Ishikawa (cell line): ENCODE measurements around the gene AP4E1.

Source experiments
- CEBPB ChIP-seq: IDR thresholded peaks from 2 replicates; pipeline ENCODE4 v1.6.1; 2012
- CREB1 ChIP-seq: IDR thresholded peaks from 2 replicates; pipeline ENCODE4 v1.6.1; 2012; ENCODE audit warnings: low read depth
- EGR1 ChIP-seq: IDR thresholded peaks from 2 replicates; pipeline ENCODE4 v1.6.1; 2012
- EP300 ChIP-seq: IDR thresholded peaks from 2 replicates; pipeline ENCODE4 v1.6.1; 2012; ENCODE audit warnings: borderline replicate concordance
- FOXM1 ChIP-seq: IDR thresholded peaks from 2 replicates; pipeline ENCODE4 v1.6.1; 2012; ENCODE audit warnings: low read depth, borderline replicate concordance
- NFIC ChIP-seq: IDR thresholded peaks from 2 replicates; pipeline ENCODE4 v1.6.1; 2012
- RAD21 ChIP-seq: IDR thresholded peaks from 2 replicates; pipeline ENCODE4 v1.6.1; 2012; ENCODE audit warnings: low read depth
- TAF1 ChIP-seq: IDR thresholded peaks from 2 replicates; pipeline ENCODE4 v1.6.1; 2012; ENCODE audit warnings: low read depth, mild to moderate bottlenecking
- TCF12 ChIP-seq: IDR thresholded peaks from 2 replicates; pipeline ENCODE4 v1.6.1; 2012; ENCODE audit warnings: low read depth
- TEAD4 ChIP-seq: IDR thresholded peaks from 2 replicates; pipeline ENCODE4 v1.6.1; 2012
- YY1 ChIP-seq: IDR thresholded peaks from 2 replicates; pipeline ENCODE4 v1.6.1; 2012; ENCODE audit warnings: low read depth
- ZBTB7A ChIP-seq: IDR thresholded peaks from 2 replicates; pipeline ENCODE4 v1.6.1; 2012; ENCODE audit warnings: low read depth
- TF ChIP-seq, protein P1 (sequence below): IDR thresholded peaks from 2 replicates; pipeline ENCODE4 v1.6.1; 2012; ENCODE audit warnings: low read depth, mild to moderate bottlenecking
- TF ChIP-seq, protein P2 (sequence below): IDR thresholded peaks from 2 replicates; pipeline ENCODE4 v1.6.1; 2012
- TF ChIP-seq, protein P3 (sequence below): IDR thresholded peaks from 2 replicates; pipeline ENCODE4 v1.6.1; 2012

Gene AP4E1

DNA sequence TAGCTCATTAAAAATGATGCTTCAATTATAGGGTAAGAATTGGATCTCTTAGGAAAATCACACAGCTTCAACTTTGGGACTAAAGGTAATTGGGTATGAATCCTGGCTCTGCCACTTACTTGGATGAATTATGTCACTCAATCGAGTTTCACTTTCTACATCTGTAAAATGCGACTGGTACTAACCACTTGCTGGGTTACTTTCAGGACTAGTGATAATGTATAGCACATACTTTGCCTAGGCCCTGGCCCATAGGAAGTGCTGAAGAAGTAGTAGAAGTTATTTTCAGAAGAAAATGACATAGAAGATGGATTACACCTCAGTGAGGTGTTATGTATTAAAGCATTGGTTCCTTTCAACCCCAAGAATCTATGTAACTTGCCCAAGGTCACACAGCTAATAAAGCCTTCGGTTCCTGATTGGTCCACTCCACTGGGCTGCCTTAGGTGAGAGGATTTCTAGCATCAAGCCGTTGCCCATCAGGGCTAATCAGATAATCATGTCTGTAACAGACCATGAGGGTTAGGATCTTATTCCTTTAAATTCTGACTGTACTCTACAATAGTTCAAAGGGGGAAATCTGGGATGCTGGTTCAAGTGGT is 29.4 kb upstream of the AP4E1 start:
- TF ChIP-seq TEAD4 (no peak), RAD21 (no peak), NFIC (no peak), EGR1 (no peak), CEBPB (no peak), FOXM1 (no peak), CREB1 (no peak)
- TF ChIP-seq, protein P1, sequence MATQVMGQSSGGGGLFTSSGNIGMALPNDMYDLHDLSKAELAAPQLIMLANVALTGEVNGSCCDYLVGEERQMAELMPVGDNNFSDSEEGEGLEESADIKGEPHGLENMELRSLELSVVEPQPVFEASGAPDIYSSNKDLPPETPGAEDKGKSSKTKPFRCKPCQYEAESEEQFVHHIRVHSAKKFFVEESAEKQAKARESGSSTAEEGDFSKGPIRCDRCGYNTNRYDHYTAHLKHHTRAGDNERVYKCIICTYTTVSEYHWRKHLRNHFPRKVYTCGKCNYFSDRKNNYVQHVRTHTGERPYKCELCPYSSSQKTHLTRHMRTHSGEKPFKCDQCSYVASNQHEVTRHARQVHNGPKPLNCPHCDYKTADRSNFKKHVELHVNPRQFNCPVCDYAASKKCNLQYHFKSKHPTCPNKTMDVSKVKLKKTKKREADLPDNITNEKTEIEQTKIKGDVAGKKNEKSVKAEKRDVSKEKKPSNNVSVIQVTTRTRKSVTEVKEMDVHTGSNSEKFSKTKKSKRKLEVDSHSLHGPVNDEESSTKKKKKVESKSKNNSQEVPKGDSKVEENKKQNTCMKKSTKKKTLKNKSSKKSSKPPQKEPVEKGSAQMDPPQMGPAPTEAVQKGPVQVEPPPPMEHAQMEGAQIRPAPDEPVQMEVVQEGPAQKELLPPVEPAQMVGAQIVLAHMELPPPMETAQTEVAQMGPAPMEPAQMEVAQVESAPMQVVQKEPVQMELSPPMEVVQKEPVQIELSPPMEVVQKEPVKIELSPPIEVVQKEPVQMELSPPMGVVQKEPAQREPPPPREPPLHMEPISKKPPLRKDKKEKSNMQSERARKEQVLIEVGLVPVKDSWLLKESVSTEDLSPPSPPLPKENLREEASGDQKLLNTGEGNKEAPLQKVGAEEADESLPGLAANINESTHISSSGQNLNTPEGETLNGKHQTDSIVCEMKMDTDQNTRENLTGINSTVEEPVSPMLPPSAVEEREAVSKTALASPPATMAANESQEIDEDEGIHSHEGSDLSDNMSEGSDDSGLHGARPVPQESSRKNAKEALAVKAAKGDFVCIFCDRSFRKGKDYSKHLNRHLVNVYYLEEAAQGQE, result no peak
- TF ChIP-seq, protein P2, sequence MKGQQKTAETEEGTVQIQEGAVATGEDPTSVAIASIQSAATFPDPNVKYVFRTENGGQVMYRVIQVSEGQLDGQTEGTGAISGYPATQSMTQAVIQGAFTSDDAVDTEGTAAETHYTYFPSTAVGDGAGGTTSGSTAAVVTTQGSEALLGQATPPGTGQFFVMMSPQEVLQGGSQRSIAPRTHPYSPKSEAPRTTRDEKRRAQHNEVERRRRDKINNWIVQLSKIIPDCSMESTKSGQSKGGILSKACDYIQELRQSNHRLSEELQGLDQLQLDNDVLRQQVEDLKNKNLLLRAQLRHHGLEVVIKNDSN, result no peak

DNA sequence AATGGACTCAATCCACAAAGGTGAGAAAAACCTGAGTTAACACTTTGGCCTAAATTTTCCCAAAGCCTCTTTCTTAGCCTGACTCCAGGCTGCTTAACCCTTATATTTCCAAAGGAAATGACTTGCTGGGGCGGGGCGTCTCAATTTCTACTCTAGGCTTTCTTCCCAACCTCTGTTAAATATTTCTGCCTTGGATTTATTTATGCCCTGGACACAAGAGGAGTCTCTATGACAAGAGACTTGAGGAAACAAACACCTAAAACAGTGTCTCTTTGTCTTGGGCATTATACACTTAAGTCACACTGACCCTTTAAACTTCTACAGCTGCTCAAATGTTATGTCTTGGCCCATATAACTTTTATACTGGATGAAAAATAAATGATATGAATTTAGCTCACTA is 28.3 kb upstream of the AP4E1 start:
- TF ChIP-seq YY1 (no peak), TAF1 (no peak), ZBTB7A (no peak), TEAD4 (no peak), EGR1 (no peak), CEBPB (no peak)
- TF ChIP-seq, protein P2, result no peak

DNA sequence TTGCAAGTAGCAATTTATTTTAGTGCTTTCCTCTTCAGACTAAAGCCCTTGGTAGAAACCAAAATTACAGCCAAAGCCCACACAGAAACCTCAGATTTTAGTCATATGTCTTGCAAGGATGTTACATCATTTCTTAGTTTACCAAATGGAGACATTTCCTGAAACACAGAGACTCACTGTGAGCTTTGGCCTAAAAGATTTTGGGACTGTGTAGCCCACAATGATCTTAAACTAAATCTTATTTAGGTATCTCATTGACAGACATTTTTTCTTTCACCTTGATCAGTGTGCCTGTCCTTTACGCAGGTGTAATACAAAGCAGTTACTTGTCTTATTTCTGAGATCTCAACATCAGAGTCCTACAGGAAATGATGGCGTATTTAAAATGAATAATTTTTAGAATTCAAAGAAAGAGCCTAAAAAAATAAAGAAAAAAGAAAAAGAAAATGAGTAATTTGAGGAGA is 27.8 kb upstream of the AP4E1 start:
- no peak for TF ChIP-seq CEBPB
- TF ChIP-seq FOXM1, result no peak
- TF ChIP-seq, protein P3, sequence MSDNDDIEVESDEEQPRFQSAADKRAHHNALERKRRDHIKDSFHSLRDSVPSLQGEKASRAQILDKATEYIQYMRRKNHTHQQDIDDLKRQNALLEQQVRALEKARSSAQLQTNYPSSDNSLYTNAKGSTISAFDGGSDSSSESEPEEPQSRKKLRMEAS, result no peak
- TF ChIP-seq, protein P1, result no peak
- TF ChIP-seq CREB1, result no peak

DNA sequence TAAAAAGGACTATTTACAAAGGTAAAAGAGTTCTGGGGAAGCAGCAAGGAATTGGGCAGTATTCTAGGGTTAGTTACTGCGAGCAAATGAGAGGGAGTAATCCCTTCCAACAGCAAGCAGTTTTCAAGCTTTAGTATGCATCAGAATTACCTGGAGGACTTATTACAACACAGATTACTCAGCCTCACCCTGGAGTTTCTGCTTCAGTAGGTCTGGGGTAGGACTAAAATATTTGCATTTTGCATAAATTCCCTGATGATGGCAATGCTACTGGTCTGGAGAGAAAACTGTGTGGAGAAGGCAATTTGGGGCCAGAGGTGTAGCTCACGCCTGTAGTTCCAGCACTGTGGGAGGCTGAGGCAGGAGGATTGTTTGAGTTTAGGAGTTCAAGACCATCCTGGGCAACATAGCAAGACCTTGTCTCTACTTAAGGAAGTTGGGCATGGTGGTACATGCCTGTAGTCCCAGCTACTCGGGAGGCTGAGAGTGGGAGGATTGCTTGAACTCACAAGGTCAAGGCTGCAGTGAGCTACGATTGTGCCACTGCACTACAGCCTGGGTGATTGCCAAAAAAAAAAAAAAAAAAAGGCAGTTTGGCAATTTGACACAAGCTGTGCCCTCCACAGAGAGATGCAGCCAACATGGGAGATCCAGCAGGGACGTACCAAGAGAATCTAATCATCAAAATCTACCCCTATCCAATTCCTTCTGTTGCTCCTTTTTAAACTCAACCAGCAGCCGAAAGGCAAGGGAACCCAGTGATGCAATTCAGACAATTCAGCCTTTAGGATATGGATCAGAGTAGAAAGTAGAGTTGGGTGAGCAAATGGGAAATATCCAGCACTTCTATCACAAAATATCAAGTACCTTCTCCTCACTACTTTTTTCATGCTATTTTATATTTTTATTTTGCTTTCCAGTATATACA is 27.1 kb upstream of the AP4E1 start:
- TF ChIP-seq, protein P3, result no peak
- TF ChIP-seq YY1 (no peak), TAF1 (no peak), ZBTB7A (no peak), NFIC (no peak), FOXM1 (no peak), TEAD4 (no peak), EP300 (no peak), CREB1 (no peak), EGR1 (no peak), CEBPB (no peak), RAD21 (no peak), TCF12 (no peak)
- TF ChIP-seq, protein P1, result no peak
- TF ChIP-seq, protein P2, result no peak
